Measurements from ENCODE around the gene C10orf143. TPM values are rescaled to one million over a fixed set of nuclear protein-coding genes. Genes with fewer than 3 reads are reported as not detected.
"Not testable (repeated sequence)": the region's sequence is repeated elsewhere in the genome, so short reads cannot be mapped to it uniquely, and the experiment has no call there.

The C10orf143 gene
- total RNA-seq, 2 donors from 2014 or later = 0.93 to 1.7 TPM

- no peaks in the 10 kb centered on the region for H3K36me3 ChIP-seq
- H3K27me3 ChIP-seq = no peaks in the 10 kb centered on the region
- peak overlapping the region; percentile 67 to 91 for H3K4me3 ChIP-seq
- H3K27ac ChIP-seq = peak overlapping the region; percentile 94 to 97
- peak; percentile 80 to 93 for TF ChIP-seq CTCF (IDR thresholded peaks at IDR 0.05)
- DNase-seq (ENCODE audit: low spot score) = peak; percentile 70
- H3K9me3 ChIP-seq = no peaks in the 10 kb centered on the region
- H3K4me1 ChIP-seq = peaks cover 0 to 16% of the 10 kb centered on the region in 2 donors
Observed at GRCh38 chr10:130109796-130110245, 809 bp downstream of the C10orf143 start.

GRCh38 chr10:130108934-130109604 lies 1.6 kb downstream of the C10orf143 start:
- H3K9me3 ChIP-seq = no peaks in the 10 kb centered on the region
- peaks cover 0 to 16% of the 10 kb centered on the region in 2 donors for H3K4me1 ChIP-seq
- no peak overlapping the region for H3K27ac ChIP-seq
- no peak for TF ChIP-seq CTCF (IDR thresholded peaks at IDR 0.05)
- H3K27me3 ChIP-seq = no peaks in the 10 kb centered on the region
- H3K4me3 ChIP-seq = peak overlapping the region in 1 of 2 donors; percentile 67
- H3K36me3 ChIP-seq = no peaks in the 10 kb centered on the region
- no peak for DNase-seq (ENCODE audit: low spot score)

- H3K4me1 ChIP-seq = peaks cover 0 to 16% of the 10 kb centered on the region in 2 donors
- H3K27ac ChIP-seq; H3K4me3 ChIP-seq; H3K36me3 ChIP-seq; H3K27me3 ChIP-seq; H3K9me3 ChIP-seq; DNase-seq (ENCODE audit: low spot score): not testable (repeated sequence)
Observed at GRCh38 chr10:130108146-130108545, 2.5 kb downstream of the C10orf143 start.

GRCh38 chr10:130105724-130106123 lies 4.9 kb downstream of the C10orf143 start:
- Histone ChIP-seq H3K27me3 (no peaks in the 10 kb centered on the region), H3K4me1 (peaks cover 0 to 9% of the 10 kb centered on the region in 2 donors), H3K36me3 (no peaks in the 10 kb centered on the region), H3K27ac (no peak overlapping the region), H3K4me3 (no peak overlapping the region), H3K9me3 (no peaks in the 10 kb centered on the region)
- no peak for DNase-seq (ENCODE audit: low spot score)
- TF ChIP-seq CTCF (IDR thresholded peaks at IDR 0.05) = no peak

- DNase-seq (ENCODE audit: low spot score) = no peak
- no peaks in the 10 kb centered on the region for H3K36me3 ChIP-seq
- no peak for TF ChIP-seq CTCF (IDR thresholded peaks at IDR 0.05)
- no peaks in the 10 kb centered on the region for H3K9me3 ChIP-seq
- H3K27me3 ChIP-seq = no peaks in the 10 kb centered on the region
- H3K4me1 ChIP-seq = no peaks in the 10 kb centered on the region
- H3K27ac ChIP-seq = no peak overlapping the region
- H3K4me3 ChIP-seq = no peak overlapping the region
Observed at GRCh38 chr10:130099344-130099743, 11.3 kb downstream of the C10orf143 start.

GRCh38 chr10:130090565-130090964 lies 20.1 kb downstream of the C10orf143 start:
- H3K27me3 ChIP-seq; H3K4me1 ChIP-seq; H3K4me3 ChIP-seq; H3K9me3 ChIP-seq; H3K36me3 ChIP-seq; DNase-seq (ENCODE audit: low spot score); H3K27ac ChIP-seq: not testable (repeated sequence)

GRCh38 chr10:130080461-130080814 lies 30.2 kb downstream of the C10orf143 start:
- Histone ChIP-seq H3K27ac (no peak overlapping the region), H3K4me3 (no peak overlapping the region), H3K36me3 (no peaks in the 10 kb centered on the region), H3K4me1 (no peaks in the 10 kb centered on the region), H3K9me3 (peaks cover 0 to 5% of the 10 kb centered on the region in 2 donors), H3K27me3 (no peaks in the 10 kb centered on the region)
- TF ChIP-seq CTCF (IDR thresholded peaks at IDR 0.05) = no peak
- DNase-seq (ENCODE audit: low spot score) = no peak

Data from right atrium auricular region (tissue), 2 donors.